PFSK-1 (cell line): ENCODE measurements around the gene SPIN1. TPM values are rescaled to one million over a fixed set of nuclear protein-coding genes. Genes with fewer than 3 reads are reported as not detected.

Experiments
- FOXP2 ChIP-seq: optimal IDR thresholded peaks from 2 replicates; pipeline ENCODE3; 2011; ENCODE audit warnings: borderline replicate concordance, control low read depth, inconsistent platforms; ENCODE audit not compliant: insufficient read depth; ENCODE audit errors: extremely low read length, extremely low read depth
- POLR2AphosphoS5 ChIP-seq: IDR thresholded peaks from 2 replicates; pipeline ENCODE4 v1.6.1; 2012; ENCODE audit warnings: low read depth, mild to moderate bottlenecking, control low read depth, low read length, moderate library complexity
- REST ChIP-seq, 2 experiments: IDR thresholded peaks; 2 replicates each; pipeline versions ENCODE4 v1.6.1 to v1.8.0; 2011 to 2012; ENCODE audit warnings: low read depth in 2 of 2, low read length in 2 of 2, control low read depth in 1 of 2, inconsistent platforms in 1 of 2, mild to moderate bottlenecking in 1 of 2, moderate library complexity in 1 of 2; ENCODE audit not compliant: insufficient read depth in 1 of 2
- SIN3A ChIP-seq: IDR thresholded peaks from 2 replicates; pipeline ENCODE4 v1.6.1; 2012; ENCODE audit warnings: mild to moderate bottlenecking, low read length, moderate library complexity, borderline replicate concordance; ENCODE audit not compliant: insufficient read depth
- TAF1 ChIP-seq: IDR thresholded peaks from 2 replicates; pipeline ENCODE4 v1.6.1; 2012; ENCODE audit warnings: low read length, control low read depth, borderline replicate concordance; ENCODE audit not compliant: insufficient read depth
- polyA plus RNA-seq: library from polyadenylated mRNA; unstranded; fragments of >200 nt; gene quantifications from one replicate; pipeline ENCODE4 v1.2.1, GENCODE V29; 2012; ENCODE audit warnings: low read depth, missing spikeins; ENCODE audit not compliant: insufficient read length

The SPIN1 gene
- polyA plus RNA-seq: 34.8 TPM

DNA sequence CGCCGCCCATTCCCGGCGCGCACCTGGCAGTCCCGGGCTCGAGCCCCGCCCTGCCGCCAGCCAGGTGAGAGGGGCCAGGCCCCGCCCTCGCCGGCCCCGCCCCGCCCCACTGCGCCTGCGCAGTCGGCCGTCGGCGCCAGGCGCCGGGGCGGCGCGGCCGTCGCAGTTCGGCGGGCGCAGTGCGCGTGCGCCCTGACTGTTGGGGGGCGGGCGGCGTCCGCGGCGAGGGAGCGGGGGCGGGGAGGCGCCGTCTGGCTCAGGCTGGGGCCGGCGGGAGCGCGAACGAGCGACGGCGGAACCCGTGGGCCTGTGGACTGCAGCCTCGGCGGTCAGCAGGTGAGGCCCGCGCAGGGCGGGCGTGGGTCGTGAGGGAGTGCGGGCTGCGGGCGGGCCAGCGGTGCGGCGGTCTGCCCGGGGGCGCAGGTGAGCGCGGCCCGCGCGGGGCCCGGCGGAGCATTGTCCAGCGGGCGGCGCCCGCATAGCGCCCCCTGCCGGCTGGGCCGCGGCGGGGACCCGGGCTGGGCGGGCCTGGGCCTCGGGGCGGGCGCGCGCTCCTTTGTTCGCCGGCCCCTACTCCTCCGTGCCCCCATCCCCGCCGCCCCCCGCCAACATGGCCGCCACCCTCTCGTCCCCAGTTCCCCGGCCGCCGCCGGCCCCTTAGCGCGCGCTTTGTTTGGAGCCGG, at the start of gene SPIN1:
Gene SPIN1, plus strand, starts transcription at position 242 of the 683 bp plus-strand sequence. CDS start 38,096 bp downstream, outside the sequence.
- TF ChIP-seq SIN3A: no peak
- TF ChIP-seq REST (IDR thresholded peaks at IDR 0.05; ENCODE audit: insufficient read depth in 1 of 2, low read depth in 2 of 2, low read length in 2 of 2): no peak
- TF ChIP-seq POLR2AphosphoS5: no peak

- TF ChIP-seq FOXP2 (no peak), SIN3A (no peak), POLR2AphosphoS5 (no peak), REST (IDR thresholded peaks at IDR 0.05; ENCODE audit: insufficient read depth in 1 of 2, low read depth in 2 of 2, low read length in 2 of 2) (no peak), TAF1 (no peak)
Observed at GRCh38 chr9:88339317-88339716, 48.9 kb upstream of the SPIN1 start.

DNA sequence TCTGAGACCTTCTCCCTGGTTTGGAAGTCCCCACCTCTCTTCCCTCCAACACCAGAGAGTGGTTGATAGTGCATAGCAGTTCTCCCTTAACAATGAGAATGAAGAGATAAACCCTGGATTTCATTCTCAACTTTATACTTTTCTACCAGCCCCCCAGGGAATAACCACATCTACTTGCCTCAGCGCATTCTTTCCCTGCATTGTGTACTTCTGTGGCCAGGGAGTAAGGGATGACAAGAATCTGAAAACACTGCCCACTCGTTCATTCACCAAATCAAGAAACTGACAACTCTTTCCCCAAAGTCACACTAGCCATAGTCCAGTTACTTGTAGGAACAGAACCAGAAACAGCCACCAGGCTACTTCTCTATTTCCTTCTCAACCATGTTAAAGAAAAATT, 46.0 kb upstream of the SPIN1 start:
- TF ChIP-seq TAF1 (no peak), FOXP2 (no peak), POLR2AphosphoS5 (no peak)

GRCh38 chr9:88344013-88344412, 44.2 kb upstream of the SPIN1 start:
- TF ChIP-seq SIN3A (no peak), TAF1 (no peak), REST (IDR thresholded peaks at IDR 0.05; ENCODE audit: insufficient read depth in 1 of 2, low read depth in 2 of 2, low read length in 2 of 2) (no peak), FOXP2 (no peak), POLR2AphosphoS5 (no peak)

DNA sequence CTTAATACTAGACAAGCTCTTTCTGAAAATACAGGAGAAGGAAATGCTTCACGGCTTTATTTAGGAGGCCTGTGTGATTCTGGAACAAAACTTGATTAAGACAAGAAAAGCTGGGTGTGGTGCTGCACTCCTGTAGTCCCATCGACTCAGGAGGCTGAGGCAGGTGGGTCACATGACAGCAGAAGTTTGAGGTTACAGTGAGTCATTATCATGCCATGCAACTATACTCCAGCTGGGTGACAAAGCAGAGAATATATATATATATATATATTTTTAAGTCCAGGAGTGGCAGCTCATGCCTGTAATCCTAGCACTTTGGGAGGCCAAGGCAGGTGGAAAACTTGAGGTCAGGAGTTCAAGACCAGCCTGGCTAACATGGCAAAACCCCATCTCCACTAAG, 33.1 kb upstream of the SPIN1 start:
- no peak for TF ChIP-seq SIN3A
- TF ChIP-seq POLR2AphosphoS5: no peak
- no peak for TF ChIP-seq FOXP2
- TF ChIP-seq REST (IDR thresholded peaks at IDR 0.05; ENCODE audit: insufficient read depth in 1 of 2, low read depth in 2 of 2, low read length in 2 of 2): no peak
- TF ChIP-seq TAF1: no peak
